ENCODE data around the gene ARFGAP1.
A peak's percentile ranks its signal among the peaks of the same experiment; 100 is the strongest.
"Not testable (repeated sequence)": the region's sequence is repeated elsewhere in the genome, so short reads cannot be mapped to it uniquely, and the experiment has no call there.

Gene ARFGAP1

GRCh38 chr20:63322146-63322932, 49.7 kb downstream of the ARFGAP1 start:
- peak; percentile 10 for DNase-seq

- peak; percentile 10 for DNase-seq
Observed at GRCh38 chr20:63322933-63323273, 50.3 kb downstream of the ARFGAP1 start.

- peak; percentile 6 for DNase-seq
Observed at GRCh38 chr20:63323357-63323981, 50.9 kb downstream of the ARFGAP1 start.

- peak; percentile 3 for DNase-seq
Observed at GRCh38 chr20:63325021-63325471, 52.4 kb downstream of the ARFGAP1 start.

- peak; percentile 4 for DNase-seq
Observed at GRCh38 chr20:63325554-63326313, 53.1 kb downstream of the ARFGAP1 start.

- no peak for DNase-seq
Observed at GRCh38 chr20:63326314-63327230, 54.0 kb downstream of the ARFGAP1 start.

- no peak for DNase-seq
Observed at GRCh38 chr20:63327231-63327745, 54.7 kb downstream of the ARFGAP1 start.

GRCh38 chr20:63328026-63328700, 55.5 kb downstream of the ARFGAP1 start:
- no peak for DNase-seq

GRCh38 chr20:63328718-63329275, 56.2 kb downstream of the ARFGAP1 start:
- no peak for DNase-seq

- no peak for DNase-seq
Observed at GRCh38 chr20:63329331-63330083, 56.9 kb downstream of the ARFGAP1 start.

- DNase-seq: no peak
Observed at GRCh38 chr20:63330084-63330760, 57.6 kb downstream of the ARFGAP1 start.

- no peak for DNase-seq
Observed at GRCh38 chr20:63330940-63331339, 58.3 kb downstream of the ARFGAP1 start.

GRCh38 chr20:63331741-63332400, 59.3 kb downstream of the ARFGAP1 start:
- DNase-seq: no peak

GRCh38 chr20:63332488-63333240, 60.1 kb downstream of the ARFGAP1 start:
- DNase-seq: no peak

GRCh38 chr20:63333241-63333836, 60.7 kb downstream of the ARFGAP1 start:
- no peak for DNase-seq

- DNase-seq: no peak
Observed at GRCh38 chr20:63334356-63334755, 61.7 kb downstream of the ARFGAP1 start.

- DNase-seq: not testable (repeated sequence)
Observed at GRCh38 chr20:63335060-63335459, 62.4 kb downstream of the ARFGAP1 start.

GRCh38 chr20:63335711-63336110, 63.1 kb downstream of the ARFGAP1 start:
- no peak for DNase-seq

Data from CD4-positive, alpha-beta T cell treated with Interleukin-15 for 1 hour (primary cell).